ENCODE data around the gene NOL4L. TPM values are rescaled to one million over a fixed set of nuclear protein-coding genes. Genes with fewer than 3 reads are reported as not detected.

NOL4L gene
- total RNA-seq, 1 donor from 2014 or later = 13.2 TPM

DNA sequence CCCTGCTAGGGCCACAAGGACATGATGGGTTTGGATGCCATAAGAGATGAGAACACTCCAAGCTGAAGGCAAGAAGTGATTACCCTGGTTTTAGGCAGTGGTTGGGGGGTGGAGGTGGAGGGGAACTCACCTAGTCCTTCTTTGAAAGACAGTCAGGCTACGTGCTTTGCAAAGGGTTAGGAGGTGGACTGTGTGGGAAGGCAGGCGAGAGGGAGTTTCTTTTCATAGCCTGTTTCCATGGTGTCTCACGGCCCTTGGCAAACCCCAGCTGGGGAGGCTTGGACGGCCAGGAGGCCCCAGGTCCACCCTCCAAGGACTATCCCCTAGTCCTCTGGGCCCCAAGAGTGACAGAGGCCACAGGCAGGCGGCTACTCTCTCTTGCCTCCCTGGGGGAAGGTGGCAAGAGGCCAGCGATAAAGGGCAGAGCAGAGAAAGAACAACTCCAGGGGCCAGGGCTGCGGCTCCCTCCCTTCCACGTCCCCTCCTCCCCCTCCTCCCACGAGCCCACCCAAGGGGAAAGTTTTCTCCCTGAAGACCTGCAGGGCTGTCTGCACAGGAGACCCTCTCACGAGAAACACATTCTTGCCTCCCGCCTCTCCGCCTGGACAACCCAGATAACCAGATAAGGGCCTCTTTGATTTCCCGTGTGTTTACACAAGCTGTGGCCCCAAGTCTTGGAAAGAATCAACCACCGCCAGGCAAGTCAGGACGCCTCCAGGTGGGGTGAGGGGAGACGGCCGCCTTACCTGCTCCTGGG, 74.4 kb downstream of the NOL4L start:
- DNase-seq (ENCODE audit: low spot score) = no peak
- intact Hi-C loops (cut with micrococcal nuclease) = no loop called here
- H3K4me3 Mint-ChIP-seq (ENCODE audit: low read depth) = peak overlapping the region; percentile 39
- H3K27me3 Mint-ChIP-seq (ENCODE audit: low read depth) = no peaks in the 10 kb centered on the region
- H3K9me3 Mint-ChIP-seq = no peaks in the 10 kb centered on the region
- peaks cover 14% of the 10 kb centered on the region for H3K36me3 Mint-ChIP-seq (ENCODE audit: low read depth)
- peak overlapping the region; percentile 62 for H3K27ac Mint-ChIP-seq
- H3K4me1 Mint-ChIP-seq (ENCODE audit: low read depth) = peaks cover 38% of the 10 kb centered on the region

GRCh38 chr20:32510120-32510600, 75.0 kb downstream of the NOL4L start:
- peaks cover 12% of the 10 kb centered on the region for H3K36me3 Mint-ChIP-seq (ENCODE audit: low read depth)
- H3K9me3 Mint-ChIP-seq = no peaks in the 10 kb centered on the region
- peak overlapping the region; percentile 39 for H3K4me3 Mint-ChIP-seq (ENCODE audit: low read depth)
- H3K27ac Mint-ChIP-seq = peak overlapping the region; percentile 62
- intact Hi-C loops (cut with micrococcal nuclease) = no loop called here
- no peak for DNase-seq (ENCODE audit: low spot score)
- no peaks in the 10 kb centered on the region for H3K27me3 Mint-ChIP-seq (ENCODE audit: low read depth)
- H3K4me1 Mint-ChIP-seq (ENCODE audit: low read depth) = peaks cover 38% of the 10 kb centered on the region

GRCh38 chr20:32509639-32510066, 75.5 kb downstream of the NOL4L start:
- Mint-ChIP-seq H3K36me3 (ENCODE audit: low read depth) (peaks cover 16% of the 10 kb centered on the region), H3K4me1 (ENCODE audit: low read depth) (peaks cover 38% of the 10 kb centered on the region), H3K4me3 (ENCODE audit: low read depth) (peak overlapping the region; percentile 24), H3K27me3 (ENCODE audit: low read depth) (no peaks in the 10 kb centered on the region), H3K9me3 (no peaks in the 10 kb centered on the region), H3K27ac (peak overlapping the region; percentile 62)
- DNase-seq (ENCODE audit: low spot score) = peak; percentile 54
- intact Hi-C loops (cut with micrococcal nuclease) = no loop called here

DNA sequence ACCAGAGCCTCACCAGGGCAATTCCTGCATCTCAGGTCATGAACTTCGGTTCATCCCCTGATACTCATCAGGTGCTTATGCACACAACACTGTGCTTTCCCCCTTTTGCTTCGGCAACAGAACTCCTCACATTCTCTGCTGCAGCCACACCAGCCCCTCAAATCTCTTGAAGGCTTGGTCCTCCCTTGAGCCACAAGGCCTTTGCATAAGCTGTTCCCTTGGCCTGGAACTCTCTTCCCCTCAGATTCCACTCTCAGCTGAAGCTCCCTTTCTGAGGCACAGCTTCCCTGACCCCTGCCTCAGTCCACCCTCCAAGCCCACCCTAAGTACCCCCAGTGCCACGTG, 76.4 kb downstream of the NOL4L start:
- Mint-ChIP-seq H3K4me1 (ENCODE audit: low read depth) (peaks cover 38% of the 10 kb centered on the region), H3K27ac (no peak overlapping the region), H3K27me3 (ENCODE audit: low read depth) (no peaks in the 10 kb centered on the region), H3K9me3 (no peaks in the 10 kb centered on the region), H3K4me3 (ENCODE audit: low read depth) (no peak overlapping the region), H3K36me3 (ENCODE audit: low read depth) (peaks cover 19% of the 10 kb centered on the region)
- DNase-seq (ENCODE audit: low spot score) = no peak
- intact Hi-C loops (cut with micrococcal nuclease) = no loop called here

DNA sequence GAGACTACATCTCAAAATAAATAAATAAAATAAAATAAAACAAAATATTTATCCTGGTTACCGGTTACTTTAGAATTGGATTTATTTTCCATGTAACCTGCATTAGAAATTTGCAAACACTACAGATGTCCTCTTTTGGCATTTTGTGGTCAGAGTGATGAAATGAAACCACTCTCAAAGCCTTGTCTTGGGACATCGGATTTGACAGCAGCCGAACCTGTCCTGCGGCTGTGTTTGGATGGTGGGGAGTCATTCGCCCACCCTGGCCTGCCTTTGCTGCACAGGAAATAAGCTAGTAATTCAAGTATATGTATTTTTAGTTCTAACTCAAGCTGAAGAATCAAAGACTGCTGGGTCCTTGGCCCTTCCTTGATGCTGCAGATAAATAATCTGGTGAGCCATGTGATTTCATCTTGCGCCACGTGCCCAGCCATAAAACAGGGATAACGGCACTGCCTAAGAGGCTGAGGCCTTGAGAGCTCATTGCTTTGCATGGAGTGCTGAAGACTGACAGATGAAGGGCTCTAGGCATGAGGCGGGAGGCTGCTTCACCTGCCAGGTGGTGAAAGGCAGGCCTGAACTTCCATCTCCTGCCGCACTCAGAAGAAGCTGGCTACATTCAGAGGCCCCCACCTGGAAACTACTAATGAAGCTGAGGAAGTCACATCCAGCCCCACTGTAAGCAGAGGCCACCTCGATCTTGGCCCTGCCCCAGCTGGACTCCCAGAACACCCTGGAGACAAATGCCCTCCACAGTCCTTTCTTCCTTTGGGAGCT, 76.9 kb downstream of the NOL4L start:
- peaks cover 17% of the 10 kb centered on the region for H3K36me3 Mint-ChIP-seq (ENCODE audit: low read depth)
- H3K27ac Mint-ChIP-seq = no peak overlapping the region
- H3K27me3 Mint-ChIP-seq (ENCODE audit: low read depth) = no peaks in the 10 kb centered on the region
- intact Hi-C loops (cut with micrococcal nuclease) = no loop called here
- peaks cover 38% of the 10 kb centered on the region for H3K4me1 Mint-ChIP-seq (ENCODE audit: low read depth)
- no peak for DNase-seq (ENCODE audit: low spot score)
- no peak overlapping the region for H3K4me3 Mint-ChIP-seq (ENCODE audit: low read depth)
- no peaks in the 10 kb centered on the region for H3K9me3 Mint-ChIP-seq

- H3K4me1 Mint-ChIP-seq (ENCODE audit: low read depth) = peaks cover 30% of the 10 kb centered on the region
- H3K27me3 Mint-ChIP-seq (ENCODE audit: low read depth) = no peaks in the 10 kb centered on the region
- intact Hi-C loops (cut with micrococcal nuclease) = no loop called here
- no peak for DNase-seq (ENCODE audit: low spot score)
- H3K27ac Mint-ChIP-seq = no peak overlapping the region
- H3K4me3 Mint-ChIP-seq (ENCODE audit: low read depth) = no peak overlapping the region
- H3K9me3 Mint-ChIP-seq = no peaks in the 10 kb centered on the region
- peaks cover 15% of the 10 kb centered on the region for H3K36me3 Mint-ChIP-seq (ENCODE audit: low read depth)
Measured at GRCh38 chr20:32506721-32507120, 78.4 kb downstream of the NOL4L start.

DNA sequence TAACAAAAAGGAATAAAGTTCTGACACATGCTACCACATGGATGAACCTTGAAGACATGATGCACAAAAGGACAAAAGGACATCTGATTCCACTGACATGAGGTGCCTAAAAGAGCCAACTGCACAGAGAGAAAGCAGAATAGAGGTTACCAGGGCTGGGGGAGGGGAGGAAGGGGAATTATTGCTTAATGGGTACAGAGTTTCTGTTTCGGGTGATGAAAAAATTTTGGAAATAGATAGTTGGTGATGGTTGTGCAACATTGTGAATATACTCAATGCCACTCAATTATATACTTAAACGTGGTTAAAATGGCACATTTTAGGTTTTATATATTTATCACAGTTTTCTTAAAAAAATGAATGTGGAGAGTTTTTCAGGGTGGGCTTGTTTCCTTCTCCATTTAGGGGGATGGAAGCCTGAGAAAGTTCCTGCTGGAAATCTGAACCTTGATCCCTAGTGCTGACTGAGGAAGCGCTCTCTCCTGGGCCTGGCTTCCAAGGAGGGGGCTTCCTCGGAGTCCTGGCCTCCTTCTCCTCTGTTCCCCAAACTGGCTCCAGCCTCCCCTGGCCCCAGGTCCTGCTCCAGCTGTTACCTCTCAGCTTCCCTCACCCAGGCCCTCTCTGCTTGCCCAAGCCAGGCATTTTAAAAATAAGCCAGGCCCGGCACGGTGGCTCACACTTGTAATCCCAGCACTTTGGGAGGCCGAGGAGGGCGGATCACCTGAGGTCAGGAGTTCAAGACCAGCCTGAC, 79.2 kb downstream of the NOL4L start:
- Mint-ChIP-seq H3K36me3 (ENCODE audit: low read depth) (peaks cover 15% of the 10 kb centered on the region), H3K9me3 (no peaks in the 10 kb centered on the region), H3K27me3 (ENCODE audit: low read depth) (no peaks in the 10 kb centered on the region), H3K27ac (no peak overlapping the region), H3K4me1 (ENCODE audit: low read depth) (peaks cover 27% of the 10 kb centered on the region), H3K4me3 (ENCODE audit: low read depth) (no peak overlapping the region)
- intact Hi-C loops (cut with micrococcal nuclease) = no loop called here
- no peak for DNase-seq (ENCODE audit: low spot score)

DNA sequence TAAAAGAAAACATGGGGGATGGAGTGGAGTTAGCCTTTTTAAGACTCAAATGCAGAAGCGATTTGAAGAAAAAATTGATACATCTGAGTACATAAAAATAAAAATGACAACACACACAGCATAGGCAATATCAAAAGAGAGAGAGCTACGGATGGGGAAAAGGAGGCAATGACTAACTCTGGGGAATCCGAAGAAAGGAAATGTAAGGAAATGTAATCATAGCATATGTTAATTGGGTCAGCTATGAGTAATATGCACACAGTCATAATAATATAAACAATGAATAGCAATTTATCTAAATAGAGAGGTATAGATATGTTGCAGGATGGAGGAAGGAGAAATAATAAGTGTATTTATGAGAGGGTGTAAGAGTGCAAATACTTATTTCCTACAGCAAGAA, 83.4 kb downstream of the NOL4L start:
- Mint-ChIP-seq H3K36me3 (ENCODE audit: low read depth) (peaks cover 14% of the 10 kb centered on the region), H3K27ac (no peak overlapping the region), H3K9me3 (no peaks in the 10 kb centered on the region), H3K4me1 (ENCODE audit: low read depth) (peaks cover 5% of the 10 kb centered on the region), H3K27me3 (ENCODE audit: low read depth) (no peaks in the 10 kb centered on the region), H3K4me3 (ENCODE audit: low read depth) (no peak overlapping the region)
- DNase-seq (ENCODE audit: low spot score) = no peak
- intact Hi-C loops (cut with micrococcal nuclease) = no loop called here

DNA sequence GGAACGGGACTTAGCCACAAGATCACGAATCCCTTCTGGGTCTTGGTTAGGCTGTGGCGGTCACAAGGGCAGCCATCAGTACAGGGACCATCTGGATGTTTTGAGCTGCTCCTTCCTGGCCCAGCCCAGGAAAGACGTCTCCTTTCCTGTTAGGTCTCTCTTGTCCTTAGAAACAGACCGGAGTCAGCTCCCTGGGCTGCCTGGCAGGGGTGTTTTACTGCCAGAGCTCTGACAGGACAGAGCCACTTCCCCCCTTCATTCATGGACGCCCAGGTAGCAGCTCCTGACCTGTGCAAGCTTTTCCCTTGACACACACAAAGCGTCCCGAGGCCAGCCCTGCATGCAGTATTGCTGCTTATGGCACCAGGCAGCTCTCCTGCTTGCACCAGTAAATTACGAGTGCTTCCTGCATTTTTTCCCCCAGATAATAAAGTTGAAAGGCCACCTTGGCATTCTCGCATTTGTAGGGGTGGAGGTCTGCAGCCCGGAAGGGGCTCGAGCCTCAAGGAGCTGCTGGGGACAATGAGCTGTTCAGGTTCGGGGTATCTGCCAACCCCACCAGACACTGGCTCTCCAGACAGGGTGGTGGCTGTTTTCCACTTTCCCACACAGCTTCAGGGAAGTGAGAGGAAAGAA, 87.4 kb downstream of the NOL4L start:
- H3K4me3 Mint-ChIP-seq (ENCODE audit: low read depth) = no peak overlapping the region
- DNase-seq (ENCODE audit: low spot score) = no peak
- intact Hi-C loops (cut with micrococcal nuclease) = no loop called here
- no peaks in the 10 kb centered on the region for H3K4me1 Mint-ChIP-seq (ENCODE audit: low read depth)
- H3K9me3 Mint-ChIP-seq = no peaks in the 10 kb centered on the region
- H3K36me3 Mint-ChIP-seq (ENCODE audit: low read depth) = peaks cover 3% of the 10 kb centered on the region
- no peaks in the 10 kb centered on the region for H3K27me3 Mint-ChIP-seq (ENCODE audit: low read depth)
- H3K27ac Mint-ChIP-seq = no peak overlapping the region

DNA sequence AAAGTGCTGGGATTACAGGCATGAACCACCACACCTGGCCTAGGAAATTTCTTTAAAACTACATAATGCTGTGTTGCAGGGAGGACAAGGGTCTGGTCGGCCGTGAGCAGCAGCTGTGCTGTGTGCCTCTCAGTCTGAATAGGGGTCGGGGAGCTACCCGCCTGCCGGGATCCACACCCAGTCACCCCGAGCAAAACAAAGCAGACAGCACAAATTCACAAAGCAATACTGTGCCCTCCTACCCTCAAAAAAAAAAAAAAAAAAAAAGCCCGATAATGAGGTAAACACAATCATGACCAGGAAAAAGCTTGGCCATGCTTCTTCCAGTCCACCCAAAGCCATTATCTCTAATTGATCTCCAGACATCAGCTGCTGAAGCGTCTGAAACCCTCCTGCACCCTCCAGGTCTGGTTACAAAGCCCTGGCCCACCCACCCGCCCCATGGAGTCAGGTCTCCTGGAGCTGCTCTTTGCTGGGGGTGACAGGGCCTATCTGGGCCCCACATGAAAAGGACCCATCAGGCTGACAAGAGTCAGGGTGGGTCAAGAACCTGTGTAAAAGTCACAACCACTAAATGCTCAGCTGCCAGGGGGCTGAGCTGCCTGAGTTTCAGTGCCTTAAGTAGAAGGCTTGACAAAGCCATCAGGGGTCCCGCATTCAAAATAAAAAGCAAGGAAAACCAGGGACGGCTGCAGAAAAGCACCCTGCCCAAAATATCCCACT, 88.2 kb downstream of the NOL4L start:
- no peaks in the 10 kb centered on the region for H3K27me3 Mint-ChIP-seq (ENCODE audit: low read depth)
- no peaks in the 10 kb centered on the region for H3K4me1 Mint-ChIP-seq (ENCODE audit: low read depth)
- DNase-seq (ENCODE audit: low spot score) = no peak
- intact Hi-C loops (cut with micrococcal nuclease) = no loop called here
- H3K36me3 Mint-ChIP-seq (ENCODE audit: low read depth) = peaks cover 3% of the 10 kb centered on the region
- H3K4me3 Mint-ChIP-seq (ENCODE audit: low read depth) = no peak overlapping the region
- H3K9me3 Mint-ChIP-seq = no peaks in the 10 kb centered on the region
- no peak overlapping the region for H3K27ac Mint-ChIP-seq

DNA sequence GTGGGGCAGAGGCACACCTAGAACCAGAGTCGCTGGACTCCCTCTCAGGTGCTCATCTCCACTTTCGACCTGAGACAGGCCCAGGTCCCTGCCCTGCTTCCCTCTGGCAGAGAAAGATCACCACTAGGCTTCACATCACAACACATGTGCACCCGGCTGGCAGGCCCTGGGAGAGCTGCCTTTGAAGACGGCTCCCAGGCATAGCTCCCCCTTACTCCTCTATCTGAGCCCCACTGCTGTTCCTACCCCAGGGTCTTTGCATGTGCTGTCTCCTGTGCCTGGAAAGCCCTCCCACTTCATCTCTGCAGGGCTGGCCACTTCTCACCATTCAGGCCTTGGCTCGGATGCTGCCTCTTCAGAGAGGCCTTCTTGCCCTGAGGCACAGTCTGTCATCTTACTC, 89.2 kb downstream of the NOL4L start:
- no peak for DNase-seq (ENCODE audit: low spot score)
- Mint-ChIP-seq H3K27me3 (ENCODE audit: low read depth) (no peaks in the 10 kb centered on the region), H3K36me3 (ENCODE audit: low read depth) (peaks cover 3% of the 10 kb centered on the region), H3K27ac (no peak overlapping the region), H3K4me3 (ENCODE audit: low read depth) (no peak overlapping the region), H3K9me3 (no peaks in the 10 kb centered on the region), H3K4me1 (ENCODE audit: low read depth) (no peaks in the 10 kb centered on the region)
- intact Hi-C loops (cut with micrococcal nuclease) = no loop called here

DNA sequence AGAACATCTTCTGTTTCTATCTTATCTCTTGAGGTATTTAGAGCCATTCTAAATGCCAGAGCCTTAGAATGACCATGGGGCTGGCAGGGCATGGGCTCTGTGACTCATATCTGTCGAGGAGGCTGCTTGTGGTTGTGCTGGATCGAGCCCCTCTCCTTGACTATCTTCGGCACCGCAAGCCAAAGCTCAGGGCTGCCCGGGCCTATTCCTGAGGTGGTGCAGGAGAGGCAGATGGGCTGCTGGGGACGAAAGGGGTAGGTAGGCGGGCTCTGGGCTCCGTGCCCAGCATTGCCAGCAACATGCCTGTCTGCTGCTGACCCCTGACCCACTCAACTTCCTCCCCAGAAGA, 89.9 kb downstream of the NOL4L start:
- Mint-ChIP-seq H3K36me3 (ENCODE audit: low read depth) (peaks cover 3% of the 10 kb centered on the region), H3K27ac (no peak overlapping the region), H3K4me1 (ENCODE audit: low read depth) (no peaks in the 10 kb centered on the region), H3K4me3 (ENCODE audit: low read depth) (no peak overlapping the region), H3K9me3 (no peaks in the 10 kb centered on the region), H3K27me3 (ENCODE audit: low read depth) (no peaks in the 10 kb centered on the region)
- DNase-seq (ENCODE audit: low spot score) = no peak
- intact Hi-C loops (cut with micrococcal nuclease) = no loop called here

Measured in activated T-helper 2 cell treated with anti-CD3 and anti-CD28 coated beads, Interferon-gamma antibody, Interleukin-2, Interleukin-4, amounts not matched to agents 10 μg/mL and 5 μg/mL and 100 μg/mL, durations not matched to agents 14 hours and 24 hours and 36 hours (primary cell).